Epithelial cell of esophagus (primary cell): ENCODE data around the gene TNFRSF4.

Experiments used
- DNase-seq: peaks from one replicate; pipeline ENCODE4 v3.0.0; 2010; ENCODE audit warnings: low read depth
- H3K4me3 ChIP-seq: 2 replicates; pipeline ENCODE4 v1.5.1; 2011; ENCODE audit warnings: mild to moderate bottlenecking, low read length, control low read depth
- CTCF ChIP-seq: IDR thresholded peaks from 2 replicates; pipeline ENCODE4 v1.5.1; 2011; ENCODE audit warnings: low read depth, mild to moderate bottlenecking, low read length, control low read depth, inconsistent platforms; ENCODE audit not compliant: insufficient read depth; ENCODE audit errors: missing control alignments

TNFRSF4 gene

GRCh38 chr1:1232796-1233566 is 19.0 kb upstream of the TNFRSF4 start:
- TF ChIP-seq CTCF = no peak
- DNase-seq = no peak
- H3K4me3 ChIP-seq = peak overlapping the region; percentile 19

GRCh38 chr1:1232208-1232795 is 18.3 kb upstream of the TNFRSF4 start, which contains the start of gene B3GALT6:
B3GALT6 (plus strand) TSS chr1:1232237; CDS start chr1:1232279, 42 bp downstream.
- DNase-seq = no peak
- peak within 1 kb of the TSS; percentile 95 for H3K4me3 ChIP-seq
- no peak for TF ChIP-seq CTCF

GRCh38 chr1:1231400-1232207 is 17.7 kb upstream of the TNFRSF4 start, which contains the start of gene SDF4:
SDF4 (minus strand) TSS chr1:1232001; CDS start chr1:1228772, 3,229 bp downstream.
- DNase-seq = peak; percentile 97
- no peak for TF ChIP-seq CTCF
- H3K4me3 ChIP-seq = peak within 1 kb of the TSS; percentile 95

- TF ChIP-seq CTCF = peak; percentile 47
- H3K4me3 ChIP-seq = peak overlapping the region; percentile 95
- peak; percentile 58 for DNase-seq
These were observed 16.9 kb upstream of the TNFRSF4 start for GRCh38 chr1:1230656-1231399.

- no peak overlapping the region for H3K4me3 ChIP-seq
- no peak for DNase-seq
- TF ChIP-seq CTCF = no peak
These were observed 15.8 kb upstream of the TNFRSF4 start for GRCh38 chr1:1229770-1230169.

- DNase-seq = no peak
- TF ChIP-seq CTCF = no peak
- H3K4me3 ChIP-seq = no peak overlapping the region
These were observed 14.8 kb upstream of the TNFRSF4 start for GRCh38 chr1:1228596-1229321.
